Measurements from ENCODE around the gene NSMCE1.

GRCh38 chr16:27217256-27217655 lies 51.3 kb downstream of the NSMCE1 start:
- TF ChIP-seq EZH2 (IDR thresholded peaks at IDR 0.05; ENCODE audit: low read depth, low read length, severe bottlenecking) (no peak), CTCF (IDR thresholded peaks at IDR 0.05; ENCODE audit: control extremely low read depth in 1 of 3, insufficient read depth in 1 of 3, low read depth in 1 of 3, low read length in 3 of 3) (no peak), POLR2A (IDR thresholded peaks at IDR 0.05; ENCODE audit: control extremely low read depth in 1 of 2, low read depth in 2 of 2, low read length in 2 of 2) (no peak), RNF2 (IDR thresholded peaks at IDR 0.05; ENCODE audit: borderline replicate concordance, low read depth, low read length, missing control alignments, poor library complexity, severe bottlenecking) (no peak), ATF3 (IDR thresholded peaks at IDR 0.05; ENCODE audit: insufficient read depth, low read depth, low read length) (no peak), BRCA1 (IDR thresholded peaks at IDR 0.05; ENCODE audit: low read depth, low read length) (no peak), SUZ12 (IDR thresholded peaks at IDR 0.05; ENCODE audit: low read length) (no peak), POLR2AphosphoS5 (IDR thresholded peaks at IDR 0.05; ENCODE audit: low read depth, low read length) (no peak), GTF2F1 (IDR thresholded peaks at IDR 0.05; ENCODE audit: borderline replicate concordance, low read depth, low read length) (no peak), HDAC2 (IDR thresholded peaks at IDR 0.05; ENCODE audit: borderline replicate concordance in 1 of 2, low read depth in 2 of 2, low read length in 2 of 2) (no peak), HDAC6 (IDR thresholded peaks at IDR 0.05; ENCODE audit: low read depth, low read length) (no peak), CBX8 (IDR thresholded peaks at IDR 0.05; ENCODE audit: borderline replicate concordance, low read depth, low read length) (no peak), ZNF274 (IDR thresholded peaks at IDR 0.05; ENCODE audit: borderline replicate concordance, extremely low read depth, low read length) (no peak), SIRT6 (IDR thresholded peaks at IDR 0.05; ENCODE audit: low read length) (no peak)

Measured in H1 (cell line).